HCT116 (cell line): ENCODE measurements around the gene KNDC1. TPM values are rescaled to one million over a fixed set of nuclear protein-coding genes. Genes with fewer than 3 reads are reported as not detected.

Experiments used
- ATAC-seq: fragments of 200-7000 bp; cut with Tn5 transposase; 2 replicates; pipeline ENCODE4 v1.9.1; 2020; ENCODE audit warnings: mild to moderate bottlenecking, moderate library complexity
- BruUV-seq: library from RNA; stranded (reverse); fragments of 400-500 nt; replicated peaks from 2 replicates; lab custom pipeline; 2021; lab: Mats Ljungman, UMichigan
- CTCF ChIA-PET: fragments of 300-600 bp; sonication (Branson Sonifier 250); formaldehyde crosslinking; loops from one replicate; lab custom pipeline; 2021; ENCODE audit warnings: antibody characterized with exemption; lab: Charles Lee
- POLR2A ChIA-PET: fragments of 300-600, 350-600 bp; sonication (Branson Sonifier 250); formaldehyde crosslinking; loops from one replicate; lab custom pipeline; 2021; ENCODE audit warnings: antibody characterized with exemption; lab: Charles Lee
- RAD21 ChIA-PET, 2 experiments: fragments of 300-600 bp; sonication (Branson Sonifier 250); formaldehyde crosslinking; loops; one replicate each; lab custom pipeline; 2023; ENCODE audit warnings: low total read pairs in 2 of 2; ENCODE audit not compliant: uncharacterized antibody in 2 of 2, unreplicated experiment in 2 of 2, low non-redundant PET in 1 of 2; lab: Charles Lee
- DNase-seq: peaks from one replicate; pipeline ENCODE4 v3.0.0-alpha.2; 2010; ENCODE audit warnings: low read depth, low spot score
- H2AFZ ChIP-seq: fragments of 200-600 bp; shearing (Covaris generic), sonication (generic); 2 replicates; pipeline ENCODE4 v1.6.1; 2017; ENCODE audit warnings: low read depth, mixed run types, mixed read lengths, antibody characterized with exemption, low read length; ENCODE audit not compliant: poor library complexity, severe bottlenecking
- H3K27ac ChIP-seq: 2 replicates; pipeline ENCODE4 v1.5.1; 2012; ENCODE audit warnings: low read depth, low read length
- H3K27me3 ChIP-seq: fragments of 200-600 bp; sonication (generic); 2 replicates; pipeline ENCODE4 v1.6.1; 2016; ENCODE audit warnings: mixed run types, low read length, mixed read lengths; ENCODE audit not compliant: insufficient read depth
- H3K36me3 ChIP-seq, 2 experiments: fragments of 200-500 bp in 1 of 2; fragments of 200-600 bp in 1 of 2; sonication (Bioruptor generic) in 1 of 2; sonication (generic) in 1 of 2; 2 replicates each; pipeline versions ENCODE4 v1.5.1 to v1.6.1; 2014 to 2016; ENCODE audit warnings: low read length in 2 of 2, inconsistent platforms in 1 of 2, mixed read lengths in 1 of 2, mixed run types in 1 of 2; ENCODE audit not compliant: insufficient read depth in 2 of 2, control insufficient read depth in 1 of 2
- H3K4me1 ChIP-seq, 2 experiments: fragments of 200-600 bp in 1 of 2; sonication (generic) in 1 of 2; 2 replicates each; pipeline versions ENCODE4 v1.5.1 to v1.6.1; 2012 to 2017; ENCODE audit warnings: low read length in 2 of 2, inconsistent platforms in 1 of 2, mild to moderate bottlenecking in 1 of 2, mixed read lengths in 1 of 2, mixed run types in 1 of 2, moderate library complexity in 1 of 2; ENCODE audit not compliant: insufficient read depth in 2 of 2, control insufficient read depth in 1 of 2
- H3K4me2 ChIP-seq: fragments of 200-600 bp; sonication (generic); 2 replicates; pipeline ENCODE4 v1.6.1; 2017; ENCODE audit warnings: mixed run types, low read length, mixed read lengths
- H3K4me3 ChIP-seq, 2 experiments: fragments of 200-600 bp in 1 of 2; sonication (generic) in 1 of 2; replicated peaks in 1 of 2; 2 replicates each; pipeline ENCODE4 v1.5.1; 2011 to 2016; ENCODE audit warnings: low read length in 2 of 2, control low read depth in 1 of 2, low read depth in 1 of 2, mild to moderate bottlenecking in 1 of 2, mixed read lengths in 1 of 2, mixed run types in 1 of 2
- H3K79me2 ChIP-seq: fragments of 200-600 bp; sonication (generic); 2 replicates; pipeline ENCODE4 v1.6.1; 2017; ENCODE audit warnings: mild to moderate bottlenecking, mixed run types, low read length, moderate library complexity, mixed read lengths; ENCODE audit not compliant: insufficient read depth
- H3K9ac ChIP-seq: fragments of 200-600 bp; sonication (generic); 2 replicates; pipeline ENCODE4 v1.6.1; 2016; ENCODE audit warnings: low read length, mixed read lengths
- H3K9me2 ChIP-seq: fragments of 200-600 bp; sonication (generic), shearing (Covaris generic); 2 replicates; pipeline ENCODE4 v1.6.1; 2017; ENCODE audit warnings: mixed run types, mild to moderate bottlenecking, moderate library complexity; ENCODE audit not compliant: insufficient read depth
- H3K9me3 ChIP-seq, 2 experiments: fragments of 200-500 bp in 1 of 2; fragments of 200-600 bp in 1 of 2; sonication (Bioruptor generic) in 1 of 2; sonication (generic) in 1 of 2; 2 replicates each; pipeline ENCODE4 v1.6.1; 2014 to 2017; ENCODE audit warnings: low read length in 2 of 2, mixed read lengths in 2 of 2, inconsistent platforms in 1 of 2, low read depth in 1 of 2, mild to moderate bottlenecking in 1 of 2, mixed run types in 1 of 2, moderate library complexity in 1 of 2; ENCODE audit not compliant: control insufficient read depth in 1 of 2, insufficient read depth in 1 of 2
- H4K20me1 ChIP-seq: fragments of 200-600 bp; sonication (generic), shearing (Covaris generic); 2 replicates; pipeline ENCODE4 v1.6.1; 2017; ENCODE audit warnings: mixed run types, mild to moderate bottlenecking, moderate library complexity; ENCODE audit not compliant: insufficient read depth
- CBX3 ChIP-seq: IDR thresholded peaks from 2 replicates; pipeline ENCODE4 v1.6.1; 2012; ENCODE audit warnings: low read depth
- CEBPB ChIP-seq: IDR thresholded peaks from 2 replicates; pipeline ENCODE4 v1.6.1; 2012; ENCODE audit warnings: low read depth
- EGR1 ChIP-seq: IDR thresholded peaks from 2 replicates; pipeline ENCODE4 v1.6.1; 2012; ENCODE audit warnings: low read depth
- ELF1 ChIP-seq: IDR thresholded peaks from 2 replicates; pipeline ENCODE4 v1.6.1; 2012; ENCODE audit warnings: low read depth, borderline replicate concordance
- EZH2phosphoT487 ChIP-seq: fragments of 200-600 bp; IDR thresholded peaks from 2 replicates; pipeline ENCODE4 v1.6.1; 2018; ENCODE audit warnings: antibody characterized with exemption, borderline replicate concordance
- FOSL1 ChIP-seq: IDR thresholded peaks from 2 replicates; pipeline ENCODE4 v1.6.1; 2012; ENCODE audit warnings: low read depth
- JUND ChIP-seq: IDR thresholded peaks from 2 replicates; pipeline ENCODE4 v1.6.1; 2012
- POLR2A ChIP-seq: IDR thresholded peaks from 2 replicates; pipeline ENCODE4 v1.7.0; 2011; ENCODE audit warnings: borderline replicate concordance; ENCODE audit not compliant: insufficient read depth, insufficient read length; ENCODE audit errors: extremely low read depth
- RAD21 ChIP-seq: IDR thresholded peaks from 2 replicates; pipeline ENCODE4 v1.6.1; 2012; ENCODE audit warnings: low read depth, mild to moderate bottlenecking
- SIN3A ChIP-seq: IDR thresholded peaks from 2 replicates; pipeline ENCODE4 v1.6.1; 2012; ENCODE audit warnings: low read depth
- SP1 ChIP-seq: IDR thresholded peaks from 2 replicates; pipeline ENCODE4 v1.6.1; 2012; ENCODE audit warnings: low read depth
- YY1 ChIP-seq: IDR thresholded peaks from 2 replicates; pipeline ENCODE4 v1.6.1; 2011; ENCODE audit warnings: low read length, low read depth, moderate library complexity, mild to moderate bottlenecking; ENCODE audit not compliant: insufficient replicate concordance; ENCODE audit errors: extremely low read depth
- ZFX ChIP-seq: fragments of 450-650 bp; IDR thresholded peaks from 2 replicates; pipeline ENCODE4 v1.6.1; 2017
- intact Hi-C: fragments of 100-400 bp; cut with micrococcal nuclease; formaldehyde crosslinking; loops from 2 replicates; pipeline ENCODE4 v1.10.0; 2022
- total RNA-seq: library from RNA; stranded (reverse); gene quantifications from one replicate; pipeline ENCODE4 v1.2.1, GENCODE V29; 2021; ENCODE audit not compliant: unreplicated experiment
- TF ChIP-seq, protein P1 (sequence below): IDR thresholded peaks from 2 replicates; pipeline ENCODE4 v1.6.1; 2012
- TF ChIP-seq, protein P2 (sequence below): IDR thresholded peaks from 2 replicates; pipeline ENCODE4 v1.6.1; 2012; ENCODE audit warnings: low read depth
- TF ChIP-seq, protein P3 (sequence below): IDR thresholded peaks from 2 replicates; pipeline ENCODE4 v1.6.1; 2012
- TF ChIP-seq, protein P4 (sequence below), 3 experiments: fragments of 200-600 bp in 1 of 3; sonication (generic) in 1 of 3; IDR thresholded peaks in 2 of 3; conservative IDR thresholded peaks in 1 of 3; 2 replicates each; pipeline ENCODE4 v1.5.1; 2012 to 2017; ENCODE audit warnings: low read depth in 2 of 3, low read length in 2 of 3, antibody characterized with exemption in 1 of 3, borderline replicate concordance in 1 of 3, control low read depth in 1 of 3, mild to moderate bottlenecking in 1 of 3, mixed read lengths in 1 of 3, mixed run types in 1 of 3, moderate library complexity in 1 of 3; ENCODE audit not compliant: insufficient read depth in 1 of 3

The KNDC1 gene
- total RNA-seq, 1 experiment from 2014 or later, result 3.6 TPM

DNA sequence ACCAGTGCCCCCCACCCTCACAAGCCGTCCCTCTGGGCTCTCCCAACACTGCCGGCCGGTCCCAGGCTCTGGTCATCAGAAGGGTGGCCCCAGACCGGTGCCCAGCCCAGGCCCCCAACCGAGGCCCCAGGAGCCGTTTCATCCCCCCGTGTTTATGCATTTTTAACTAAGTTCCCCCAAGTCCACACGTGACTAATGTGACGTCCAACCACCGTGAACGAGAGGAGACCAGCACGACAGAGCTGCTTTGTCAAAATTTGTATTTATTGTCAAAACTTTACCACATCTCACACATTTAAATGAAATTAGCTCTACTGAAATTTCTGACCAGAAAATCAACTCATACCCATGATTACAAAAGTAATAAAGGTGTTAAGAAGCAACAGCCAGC, 86.2 kb downstream of the KNDC1 start (continued):
- no peak for TF ChIP-seq CBX3
- no peak for TF ChIP-seq RAD21
- TF ChIP-seq ELF1, result no peak
- no peak for TF ChIP-seq YY1
- TF ChIP-seq SIN3A, result no peak
- TF ChIP-seq EGR1, result no peak
- TF ChIP-seq, protein P1, sequence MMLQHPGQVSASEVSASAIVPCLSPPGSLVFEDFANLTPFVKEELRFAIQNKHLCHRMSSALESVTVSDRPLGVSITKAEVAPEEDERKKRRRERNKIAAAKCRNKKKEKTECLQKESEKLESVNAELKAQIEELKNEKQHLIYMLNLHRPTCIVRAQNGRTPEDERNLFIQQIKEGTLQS, result no peak
- TF ChIP-seq SP1, result no peak
- TF ChIP-seq, protein P2, sequence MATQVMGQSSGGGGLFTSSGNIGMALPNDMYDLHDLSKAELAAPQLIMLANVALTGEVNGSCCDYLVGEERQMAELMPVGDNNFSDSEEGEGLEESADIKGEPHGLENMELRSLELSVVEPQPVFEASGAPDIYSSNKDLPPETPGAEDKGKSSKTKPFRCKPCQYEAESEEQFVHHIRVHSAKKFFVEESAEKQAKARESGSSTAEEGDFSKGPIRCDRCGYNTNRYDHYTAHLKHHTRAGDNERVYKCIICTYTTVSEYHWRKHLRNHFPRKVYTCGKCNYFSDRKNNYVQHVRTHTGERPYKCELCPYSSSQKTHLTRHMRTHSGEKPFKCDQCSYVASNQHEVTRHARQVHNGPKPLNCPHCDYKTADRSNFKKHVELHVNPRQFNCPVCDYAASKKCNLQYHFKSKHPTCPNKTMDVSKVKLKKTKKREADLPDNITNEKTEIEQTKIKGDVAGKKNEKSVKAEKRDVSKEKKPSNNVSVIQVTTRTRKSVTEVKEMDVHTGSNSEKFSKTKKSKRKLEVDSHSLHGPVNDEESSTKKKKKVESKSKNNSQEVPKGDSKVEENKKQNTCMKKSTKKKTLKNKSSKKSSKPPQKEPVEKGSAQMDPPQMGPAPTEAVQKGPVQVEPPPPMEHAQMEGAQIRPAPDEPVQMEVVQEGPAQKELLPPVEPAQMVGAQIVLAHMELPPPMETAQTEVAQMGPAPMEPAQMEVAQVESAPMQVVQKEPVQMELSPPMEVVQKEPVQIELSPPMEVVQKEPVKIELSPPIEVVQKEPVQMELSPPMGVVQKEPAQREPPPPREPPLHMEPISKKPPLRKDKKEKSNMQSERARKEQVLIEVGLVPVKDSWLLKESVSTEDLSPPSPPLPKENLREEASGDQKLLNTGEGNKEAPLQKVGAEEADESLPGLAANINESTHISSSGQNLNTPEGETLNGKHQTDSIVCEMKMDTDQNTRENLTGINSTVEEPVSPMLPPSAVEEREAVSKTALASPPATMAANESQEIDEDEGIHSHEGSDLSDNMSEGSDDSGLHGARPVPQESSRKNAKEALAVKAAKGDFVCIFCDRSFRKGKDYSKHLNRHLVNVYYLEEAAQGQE, result no peak
- TF ChIP-seq CEBPB, result no peak
- TF ChIP-seq EZH2phosphoT487, result no peak

DNA sequence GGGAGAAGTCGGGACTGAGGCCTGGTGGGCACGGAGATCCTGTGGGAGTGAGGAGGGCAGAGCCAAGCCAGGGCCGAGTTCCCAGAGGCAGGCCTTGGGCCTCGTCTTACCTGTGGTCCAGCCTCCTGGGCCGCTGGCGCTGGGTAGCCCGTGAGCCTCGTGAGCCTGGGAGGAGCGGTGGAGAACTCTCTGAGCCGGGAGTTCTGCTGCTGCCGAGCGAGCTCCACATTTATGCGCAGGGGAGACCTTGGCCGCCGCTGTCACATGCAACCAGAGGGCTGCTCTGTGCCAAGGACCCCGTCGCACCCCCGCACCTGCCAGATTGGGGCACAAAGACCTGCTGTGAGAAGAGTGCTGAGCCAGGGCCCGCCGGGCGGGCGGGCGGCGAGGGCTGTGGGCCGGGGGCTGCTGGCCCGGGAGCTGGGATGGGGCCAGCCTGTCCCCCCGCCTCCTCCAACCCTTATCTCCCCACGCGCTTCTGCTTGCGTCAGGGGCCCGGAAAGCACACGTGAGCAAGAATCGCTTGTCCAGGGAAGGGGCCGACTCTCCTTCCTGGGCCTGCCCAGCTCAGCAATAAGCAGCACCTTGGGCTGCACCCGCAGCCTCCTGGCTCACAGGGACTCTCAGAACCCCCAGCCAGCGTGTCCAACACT, 87.8 kb downstream of the KNDC1 start:
- Histone ChIP-seq H3K4me2 (no peak overlapping the region), H3K4me1 (peaks cover 0 to 9% of the 10 kb centered on the region in 2 experiments; a peak in 1 of 4 replicates), H3K27ac (no peak overlapping the region), H3K36me3 (no peaks in the 10 kb centered on the region), H4K20me1 (no peaks in the 10 kb centered on the region), H2AFZ (no peak overlapping the region), H3K4me3 (no peak overlapping the region), H3K9me2 (no peaks in the 10 kb centered on the region), H3K9me3 (no peaks in the 10 kb centered on the region), H3K79me2 (no peaks in the 10 kb centered on the region), H3K27me3 (no peaks in the 10 kb centered on the region), H3K9ac (no peak overlapping the region)
- no TSS peak for BruUV-seq
- ATAC-seq, result no peak
- CTCF ChIA-PET, result no interaction called here
- RAD21 ChIA-PET, result interaction anchor here in 1 of 2 experiments (0.6 kb wide), 1 partner anchor 50 kb away, joined by 3 read pairs; no protein-coding TSS in a partner anchor
- DNase-seq, result no peak
- intact Hi-C loops, result no loop called here
- POLR2A ChIA-PET, result no interaction called here
- TF ChIP-seq JUND (no peak), CEBPB (no peak), POLR2A (no peak), ELF1 (no peak), SP1 (no peak), FOSL1 (no peak), EZH2phosphoT487 (no peak), RAD21 (no peak), SIN3A (no peak), ZFX (no peak)
- TF ChIP-seq, protein P3, sequence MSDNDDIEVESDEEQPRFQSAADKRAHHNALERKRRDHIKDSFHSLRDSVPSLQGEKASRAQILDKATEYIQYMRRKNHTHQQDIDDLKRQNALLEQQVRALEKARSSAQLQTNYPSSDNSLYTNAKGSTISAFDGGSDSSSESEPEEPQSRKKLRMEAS, result no peak
- TF ChIP-seq, protein P4, sequence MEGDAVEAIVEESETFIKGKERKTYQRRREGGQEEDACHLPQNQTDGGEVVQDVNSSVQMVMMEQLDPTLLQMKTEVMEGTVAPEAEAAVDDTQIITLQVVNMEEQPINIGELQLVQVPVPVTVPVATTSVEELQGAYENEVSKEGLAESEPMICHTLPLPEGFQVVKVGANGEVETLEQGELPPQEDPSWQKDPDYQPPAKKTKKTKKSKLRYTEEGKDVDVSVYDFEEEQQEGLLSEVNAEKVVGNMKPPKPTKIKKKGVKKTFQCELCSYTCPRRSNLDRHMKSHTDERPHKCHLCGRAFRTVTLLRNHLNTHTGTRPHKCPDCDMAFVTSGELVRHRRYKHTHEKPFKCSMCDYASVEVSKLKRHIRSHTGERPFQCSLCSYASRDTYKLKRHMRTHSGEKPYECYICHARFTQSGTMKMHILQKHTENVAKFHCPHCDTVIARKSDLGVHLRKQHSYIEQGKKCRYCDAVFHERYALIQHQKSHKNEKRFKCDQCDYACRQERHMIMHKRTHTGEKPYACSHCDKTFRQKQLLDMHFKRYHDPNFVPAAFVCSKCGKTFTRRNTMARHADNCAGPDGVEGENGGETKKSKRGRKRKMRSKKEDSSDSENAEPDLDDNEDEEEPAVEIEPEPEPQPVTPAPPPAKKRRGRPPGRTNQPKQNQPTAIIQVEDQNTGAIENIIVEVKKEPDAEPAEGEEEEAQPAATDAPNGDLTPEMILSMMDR (IDR thresholded peaks at IDR 0.05 in 2 of 3, conservative IDR thresholded peaks at IDR 0.05 in 1 of 3; ENCODE audit: borderline replicate concordance in 1 of 3, insufficient read depth in 1 of 3, low read depth in 2 of 3, low read length in 2 of 3), result no peak
